ENCODE results near the gene SLC29A2.

DNA sequence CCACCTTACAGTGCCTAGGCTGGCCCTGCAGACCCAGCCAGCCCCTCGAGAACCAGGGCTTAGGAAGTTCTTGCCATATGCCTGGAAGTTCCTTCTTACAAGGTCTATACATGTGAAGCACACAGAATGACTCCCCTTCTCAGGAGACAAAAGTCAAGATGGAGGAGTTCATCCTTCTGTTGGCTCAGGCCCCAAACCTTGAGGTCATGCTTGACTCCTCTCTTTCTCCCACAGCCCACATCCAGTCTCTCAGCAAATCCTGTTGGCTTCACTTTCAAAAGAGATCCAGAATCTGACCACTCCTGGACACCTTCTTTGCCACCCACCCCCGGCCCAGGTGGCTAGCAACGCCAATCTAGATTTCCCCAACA lies 53.0 kb downstream of the SLC29A2 start:
- no peak for TF ChIP-seq EZH2phosphoT487 (IDR thresholded peaks at IDR 0.05; ENCODE audit: borderline replicate concordance, low read length)
- TF ChIP-seq, protein P1, sequence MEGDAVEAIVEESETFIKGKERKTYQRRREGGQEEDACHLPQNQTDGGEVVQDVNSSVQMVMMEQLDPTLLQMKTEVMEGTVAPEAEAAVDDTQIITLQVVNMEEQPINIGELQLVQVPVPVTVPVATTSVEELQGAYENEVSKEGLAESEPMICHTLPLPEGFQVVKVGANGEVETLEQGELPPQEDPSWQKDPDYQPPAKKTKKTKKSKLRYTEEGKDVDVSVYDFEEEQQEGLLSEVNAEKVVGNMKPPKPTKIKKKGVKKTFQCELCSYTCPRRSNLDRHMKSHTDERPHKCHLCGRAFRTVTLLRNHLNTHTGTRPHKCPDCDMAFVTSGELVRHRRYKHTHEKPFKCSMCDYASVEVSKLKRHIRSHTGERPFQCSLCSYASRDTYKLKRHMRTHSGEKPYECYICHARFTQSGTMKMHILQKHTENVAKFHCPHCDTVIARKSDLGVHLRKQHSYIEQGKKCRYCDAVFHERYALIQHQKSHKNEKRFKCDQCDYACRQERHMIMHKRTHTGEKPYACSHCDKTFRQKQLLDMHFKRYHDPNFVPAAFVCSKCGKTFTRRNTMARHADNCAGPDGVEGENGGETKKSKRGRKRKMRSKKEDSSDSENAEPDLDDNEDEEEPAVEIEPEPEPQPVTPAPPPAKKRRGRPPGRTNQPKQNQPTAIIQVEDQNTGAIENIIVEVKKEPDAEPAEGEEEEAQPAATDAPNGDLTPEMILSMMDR (conservative IDR thresholded peaks at IDR 0.05; ENCODE audit: low read depth, low read length), result no peak
- TF ChIP-seq EZH2 (IDR thresholded peaks at IDR 0.05; ENCODE audit: low read length, unreplicated experiment), result no peak

Measured in PC-3 (cell line).